Left ventricle myocardium superior (tissue), 1 donor: ENCODE results near the gene DAZAP1. TPM values are rescaled to one million over a fixed set of nuclear protein-coding genes. Genes with fewer than 3 reads are reported as not detected.
"Not testable (repeated sequence)": the region's sequence is repeated elsewhere in the genome, so short reads cannot be mapped to it uniquely, and the experiment has no call there.

Experiments used
- ATAC-seq: fragments of 200-7000 bp; cut with Tn5 transposase; one replicate; pipeline ENCODE4 v1.9.1; 2020; ENCODE audit warnings: mild to moderate bottlenecking, moderate library complexity
- DNase-seq: peaks from one replicate; pipeline ENCODE4 v3.0.0-alpha.2; 2020
- intact Hi-C: fragments of 100-400 bp; cut with micrococcal nuclease; formaldehyde crosslinking; loops from one replicate; pipeline ENCODE4 v1.11.0; 2022
- total RNA-seq: library from RNA; stranded (reverse); fragmentation: NEBNext Ultra II Directional; extraction: Animal tissue kit (Norgen Biotek cat#: 25700); gene quantifications from one replicate; pipeline ENCODE4 v1.2.1, GENCODE V29; 2021
- donor health status: DM: no; HTN: yes; CAD: no; lungs with severe emphysema.

Gene DAZAP1
- total RNA-seq, 1 donor from 2014 or later: 96.7 TPM

GRCh38 chr19:1420085-1420484 lies 12.7 kb downstream of the DAZAP1 start:
- intact Hi-C loops, ATAC-seq, DNase-seq: not testable (repeated sequence)

- intact Hi-C loops: no loop called here
- no peak for DNase-seq
- ATAC-seq: no peak
Measured at GRCh38 chr19:1420590-1420989, 13.2 kb downstream of the DAZAP1 start.

GRCh38 chr19:1421218-1421957 lies 14.0 kb downstream of the DAZAP1 start:
- ATAC-seq: no peak
- no peak for DNase-seq
- intact Hi-C loops: no loop called here

GRCh38 chr19:1421958-1422305 lies 14.5 kb downstream of the DAZAP1 start:
- intact Hi-C loops: no loop called here
- no peak for DNase-seq
- ATAC-seq: no peak

GRCh38 chr19:1422360-1422759 lies 15.0 kb downstream of the DAZAP1 start:
- DNase-seq (no peak), ATAC-seq (no peak)
- intact Hi-C loops: no loop called here

DNA sequence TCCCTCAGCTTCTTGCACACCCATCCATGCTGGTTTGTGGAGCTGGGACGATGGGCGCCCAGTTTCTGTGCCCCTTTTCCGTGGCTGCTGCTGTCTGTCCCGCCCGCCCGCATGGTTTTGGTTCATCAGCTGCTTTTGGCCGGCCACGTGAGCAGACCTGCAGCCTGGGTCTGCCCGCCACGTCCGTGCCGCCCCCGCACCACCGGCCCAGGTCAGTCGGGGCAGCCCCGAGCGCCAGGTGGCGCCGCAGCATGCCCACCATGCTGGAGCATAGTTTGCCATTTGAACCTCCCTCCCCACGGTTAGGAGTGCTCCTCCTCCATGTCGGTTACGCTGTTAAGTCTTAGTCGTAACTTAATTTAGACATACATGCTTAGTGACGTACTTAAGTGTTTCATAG lies 15.6 kb downstream of the DAZAP1 start:
- intact Hi-C loops: no loop called here
- ATAC-seq (no peak), DNase-seq (no peak)

DNA sequence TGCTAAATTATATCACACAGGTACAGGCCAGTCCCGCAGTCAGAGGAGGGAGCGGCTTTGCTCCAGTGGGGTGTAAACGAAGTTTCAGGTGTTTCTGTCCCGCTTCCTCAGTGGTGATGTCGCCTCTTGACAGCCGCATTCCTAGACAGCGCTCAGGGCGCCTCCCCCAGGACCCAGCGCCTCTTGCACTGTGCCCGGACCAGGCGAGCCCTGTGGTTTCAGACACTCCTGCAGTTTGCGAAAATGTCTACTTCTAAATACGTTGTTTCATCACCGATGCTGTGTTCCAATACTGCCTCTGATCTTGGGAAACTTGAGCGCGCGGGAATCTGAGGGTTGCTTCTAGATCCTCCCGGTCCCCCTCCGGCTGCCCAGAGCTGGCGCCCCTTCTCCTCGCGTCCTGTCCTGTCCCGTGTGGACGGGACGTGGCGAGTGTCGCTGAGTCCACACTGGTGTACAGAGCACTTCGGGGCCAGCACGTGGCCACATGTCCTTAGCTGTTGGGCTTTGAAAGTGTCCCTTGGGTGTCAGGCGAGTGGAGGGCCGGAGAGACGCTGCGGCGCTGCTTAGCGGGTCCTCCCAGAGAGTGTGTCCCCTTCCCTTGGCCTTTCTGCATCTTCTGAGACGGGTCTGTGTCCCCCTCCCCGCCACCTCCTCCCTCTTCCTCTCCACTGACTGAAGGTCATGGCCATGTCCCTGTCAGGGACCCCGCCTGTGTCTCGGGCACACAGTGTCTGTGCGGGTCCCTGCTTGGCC lies 16.2 kb downstream of the DAZAP1 start:
- ATAC-seq: no peak
- no peak for DNase-seq
- intact Hi-C loops: no loop called here

- ATAC-seq: no peak
- no peak for DNase-seq
- intact Hi-C loops: no loop called here
Measured at GRCh38 chr19:1424192-1424955, 17.0 kb downstream of the DAZAP1 start.

DNA sequence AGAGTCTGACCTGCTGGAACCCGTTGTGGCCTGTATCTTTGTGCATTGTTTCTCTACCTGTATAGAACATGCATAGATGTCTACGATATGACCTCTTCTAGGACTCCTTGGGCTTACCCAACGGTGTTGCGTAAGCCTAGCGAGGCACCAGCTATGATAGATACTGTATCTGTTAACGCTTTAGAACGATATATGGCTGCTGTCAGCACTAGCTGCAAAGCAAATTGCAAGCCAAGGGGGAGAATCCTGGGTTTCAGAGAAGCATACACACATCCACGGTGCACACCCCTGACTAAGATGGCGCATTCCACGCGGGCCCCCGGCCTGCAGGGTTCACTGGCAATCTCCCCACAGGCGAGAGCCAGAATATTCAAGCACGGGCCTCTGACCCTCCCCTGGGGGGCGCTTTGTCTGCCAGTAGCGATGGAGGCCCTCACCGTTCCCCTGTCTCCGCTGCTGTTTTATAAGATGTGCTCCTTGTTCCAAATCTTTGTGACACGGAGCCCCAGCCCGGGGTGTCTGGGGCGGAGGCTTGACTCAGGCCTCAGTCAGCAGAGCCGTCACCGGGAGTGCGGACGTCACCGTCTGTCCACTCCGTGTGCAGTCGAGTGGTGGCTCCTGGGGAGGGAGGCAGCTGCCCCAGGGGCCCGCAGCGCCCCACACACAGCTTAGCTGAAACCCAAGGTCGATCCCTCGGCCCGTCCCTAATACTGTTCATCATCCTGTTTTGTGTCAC lies 17.9 kb downstream of the DAZAP1 start:
- DNase-seq: no peak
- intact Hi-C loops: no loop called here
- ATAC-seq: no peak

GRCh38 chr19:1425902-1426301 lies 18.5 kb downstream of the DAZAP1 start:
- DNase-seq: no peak
- no peak for ATAC-seq
- intact Hi-C loops: no loop called here

- DNase-seq (no peak), ATAC-seq (no peak)
- intact Hi-C loops: no loop called here
Measured at GRCh38 chr19:1426736-1427135, 19.4 kb downstream of the DAZAP1 start.

DNA sequence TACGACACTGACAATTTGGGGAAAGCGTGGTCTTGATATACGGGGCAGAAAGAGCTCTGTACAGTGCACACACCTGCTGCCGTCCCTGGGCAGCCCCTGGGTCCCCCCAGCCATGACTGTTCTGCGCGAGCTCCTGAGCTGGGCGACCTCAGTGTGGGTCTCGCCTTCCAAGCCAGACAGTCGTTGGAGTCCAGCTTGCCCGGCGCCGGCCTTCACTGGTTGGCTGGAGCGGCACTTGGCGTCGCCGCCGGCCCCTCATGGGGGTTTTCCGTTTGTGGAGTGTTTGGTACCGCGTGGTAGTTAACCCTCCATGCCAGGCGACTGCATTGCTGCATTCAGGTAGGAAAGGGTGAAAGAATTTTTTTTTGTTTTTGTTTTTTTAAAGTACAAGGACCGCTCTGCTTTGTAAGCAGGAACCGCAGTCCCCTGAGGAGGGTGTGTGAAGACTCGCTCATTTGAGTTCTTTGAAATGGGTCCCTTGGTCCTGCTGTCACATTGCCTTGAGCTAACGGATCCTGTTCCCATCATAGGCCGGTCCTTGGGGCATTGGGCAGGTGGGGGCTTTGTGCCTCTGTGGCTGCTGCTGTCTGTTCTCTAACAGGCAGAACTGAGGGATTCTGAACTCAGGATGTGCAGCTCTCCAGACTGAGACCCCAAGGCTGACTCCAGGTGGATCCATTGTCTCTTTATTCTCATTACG lies 20.0 kb downstream of the DAZAP1 start:
- ATAC-seq: no peak
- intact Hi-C loops: no loop called here
- no peak for DNase-seq

DNA sequence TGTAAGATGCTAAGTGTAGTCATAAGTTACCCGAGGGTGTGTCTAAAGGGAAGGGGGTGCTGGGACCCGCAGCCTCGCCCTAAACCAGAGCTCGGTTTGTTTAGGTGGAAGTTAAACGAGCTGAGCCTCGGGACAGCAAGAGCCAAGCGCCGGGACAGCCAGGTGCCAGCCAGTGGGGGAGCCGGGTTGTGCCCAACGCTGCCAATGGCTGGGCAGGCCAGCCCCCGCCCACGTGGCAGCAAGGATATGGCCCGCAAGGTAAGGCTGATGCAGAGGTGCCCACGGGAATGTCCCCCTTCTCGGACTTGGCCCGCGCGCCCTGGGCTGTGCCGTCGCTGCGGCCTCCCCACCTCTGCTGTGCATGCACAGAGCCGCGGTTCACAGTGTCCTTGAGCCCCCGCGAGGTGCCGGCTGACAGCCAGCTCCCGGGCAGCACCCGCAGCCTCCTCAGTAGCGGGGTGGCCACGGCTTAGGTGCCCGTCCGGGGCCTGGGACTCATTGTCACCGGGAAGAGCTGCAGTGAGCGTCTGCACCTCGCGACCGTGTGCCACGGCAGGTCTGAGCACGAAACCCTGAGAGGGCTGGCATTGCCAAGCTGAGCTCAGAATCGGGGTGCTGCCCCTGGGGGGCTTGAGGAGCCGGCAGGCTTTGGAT lies 21.5 kb downstream of the DAZAP1 start:
- DNase-seq: no peak
- peak; percentile 33 for ATAC-seq
- intact Hi-C loops: no loop called here

DNA sequence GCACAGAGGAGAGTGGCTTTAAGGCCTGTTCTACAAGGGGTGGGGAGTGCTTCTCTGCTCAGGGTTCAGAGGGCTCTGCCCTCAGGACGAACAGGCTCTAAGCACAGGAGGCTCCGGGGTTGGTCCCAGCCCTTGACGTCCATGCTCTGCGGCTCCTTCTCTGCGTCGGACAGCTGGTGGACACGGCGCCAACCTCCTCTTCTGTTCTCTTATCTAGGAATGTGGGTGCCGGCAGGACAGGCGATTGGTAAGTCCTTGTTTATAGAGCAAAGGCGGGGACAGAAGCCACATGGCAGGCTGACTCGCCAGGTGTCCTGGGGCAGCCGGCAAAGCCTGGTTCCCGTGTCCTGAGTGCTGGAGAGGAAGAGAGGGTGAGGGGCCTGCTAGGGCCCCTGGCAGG lies 22.4 kb downstream of the DAZAP1 start:
- intact Hi-C loops: no loop called here
- DNase-seq (peak; percentile 78), ATAC-seq (peak; percentile 88)

DNA sequence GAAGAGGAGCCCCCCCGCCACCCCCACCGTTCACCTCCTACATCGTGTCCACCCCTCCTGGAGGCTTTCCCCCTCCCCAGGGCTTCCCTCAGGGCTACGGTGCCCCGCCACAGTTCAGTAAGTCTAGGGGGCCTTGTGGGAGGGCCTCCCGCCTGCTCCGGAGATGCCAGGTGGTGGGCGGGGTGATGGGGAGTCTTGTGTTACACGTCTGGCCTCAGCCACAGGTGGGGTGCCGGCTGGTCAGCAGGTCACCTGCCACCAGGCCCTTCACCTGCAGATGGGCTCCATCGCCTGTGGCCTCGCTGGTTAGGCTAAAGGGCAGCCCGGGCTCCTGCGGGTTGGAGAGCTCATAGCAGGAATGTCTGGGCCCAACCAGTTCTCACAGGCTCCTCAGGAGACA lies 22.9 kb downstream of the DAZAP1 start:
- DNase-seq: no peak
- intact Hi-C loops: no loop called here
- peak; percentile 1 for ATAC-seq

DNA sequence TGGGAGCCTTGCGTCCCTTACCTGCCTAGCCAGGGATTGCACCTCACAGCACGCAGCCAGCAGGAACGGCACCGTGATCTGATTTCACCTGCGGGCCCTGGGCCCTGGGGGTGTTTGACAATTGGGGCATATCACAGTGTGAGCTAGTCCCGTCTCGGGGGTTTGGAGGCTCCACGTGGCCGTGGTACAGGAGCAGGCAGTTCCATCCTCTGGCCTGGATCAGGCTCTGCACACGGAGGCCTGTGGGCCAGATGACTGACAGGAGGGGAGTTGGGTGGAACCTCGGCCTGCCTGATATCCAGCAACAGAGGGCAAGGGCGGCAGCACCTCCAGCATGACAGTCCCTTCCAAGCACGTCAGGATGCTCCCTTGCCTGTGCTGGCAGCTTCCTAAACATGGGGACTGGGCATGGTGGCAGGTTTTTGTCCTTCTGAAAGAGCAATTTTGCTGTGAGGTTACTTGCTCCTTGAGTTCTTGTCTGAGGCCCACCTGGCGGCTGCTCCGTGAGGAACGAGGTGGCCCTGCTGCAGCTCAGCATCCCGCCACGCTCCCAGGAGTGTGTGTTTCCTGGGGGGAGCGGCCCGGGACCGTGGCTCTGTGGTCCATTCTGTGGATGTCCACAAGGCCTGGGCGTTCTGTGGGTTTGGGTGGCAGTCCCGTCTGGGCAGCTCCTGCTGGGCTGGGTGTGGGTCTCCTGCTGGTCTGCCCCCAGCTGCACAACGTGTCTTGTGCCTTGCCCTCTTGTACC lies 24.5 kb downstream of the DAZAP1 start:
- DNase-seq (no peak), ATAC-seq (no peak)
- intact Hi-C loops: no loop called here

DNA sequence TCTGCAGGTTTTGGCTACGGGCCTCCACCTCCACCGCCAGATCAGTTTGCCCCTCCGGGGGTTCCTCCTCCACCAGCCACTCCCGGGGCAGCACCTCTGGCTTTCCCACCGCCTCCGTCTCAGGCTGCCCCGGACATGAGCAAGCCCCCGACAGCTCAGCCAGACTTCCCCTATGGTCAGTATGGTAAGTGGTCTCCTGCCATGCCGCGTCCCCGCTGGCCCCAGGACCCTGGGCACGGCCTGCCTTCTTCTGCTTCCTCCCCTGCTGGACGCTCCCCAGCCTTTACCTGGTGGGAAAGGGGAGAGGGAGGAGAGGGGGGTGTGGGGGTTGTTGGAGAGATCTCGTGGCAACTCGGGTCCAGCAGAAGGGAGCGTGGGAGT lies 25.1 kb downstream of the DAZAP1 start:
- intact Hi-C loops: no loop called here
- ATAC-seq: no peak
- no peak for DNase-seq
